ENCODE data around the gene ZNF146. TPM values are rescaled to one million over a fixed set of nuclear protein-coding genes. Genes with fewer than 3 reads are reported as not detected.
A peak's percentile ranks its signal among the peaks of the same experiment; 100 is the strongest.

Gene ZNF146
- total and polyA plus RNA-seq, 2 of the 8 experiments (the other 6 are each of a cell fraction or from before 2014, with no cell fraction given) = 27.0 to 161 TPM

- TF ChIP-seq USF2 (IDR thresholded peaks at IDR 0.05; ENCODE audit: low read length) (no peak), CREB1 (IDR thresholded peaks at IDR 0.05) (peak; percentile 95), KDM4A (IDR thresholded peaks at IDR 0.05; ENCODE audit: low read depth, low read length, severe bottlenecking) (peak; percentile 84), KDM1A (IDR thresholded peaks at IDR 0.05; ENCODE audit: borderline replicate concordance, low read length) (no peak), TBP (IDR thresholded peaks at IDR 0.05; ENCODE audit: low read depth, low read length) (peak; percentile 88), PHF8 (conservative IDR thresholded peaks at IDR 0.05; ENCODE audit: low read depth, low read length) (peak; percentile 93), JUND (IDR thresholded peaks at IDR 0.05; ENCODE audit: low read length) (0 out of 2 replicates have a peak, but pooled peaks have one; percentile 26), TAF7 (optimal IDR thresholded peaks at IDR 0.05; ENCODE audit: borderline replicate concordance, low read depth, low read length) (peak; percentile 71), POLR2AphosphoS5 (IDR thresholded peaks at IDR 0.05; ENCODE audit: low read depth, low read length) (peak; percentile 94), RFX5 (IDR thresholded peaks at IDR 0.05; ENCODE audit: borderline replicate concordance, low read depth, low read length) (no peak), ASH2L (IDR thresholded peaks at IDR 0.05; ENCODE audit: low read length) (peak; percentile 77), TAF1 (IDR thresholded peaks at IDR 0.05; ENCODE audit: low read depth, low read length) (peak; percentile 96), SIX5 (IDR thresholded peaks at IDR 0.05; ENCODE audit: low read depth, low read length) (peak; percentile 53), FOSL1 (IDR thresholded peaks at IDR 0.05; ENCODE audit: insufficient read depth, low read depth, low read length) (no peak), JUN (IDR thresholded peaks at IDR 0.05; ENCODE audit: low read depth, low read length) (peak; percentile 62; the same call in 1 of the 2 replicates), YY1 (IDR thresholded peaks at IDR 0.05; ENCODE audit: low read depth, low read length) (peak; percentile 67), SP1 (IDR thresholded peaks at IDR 0.05; ENCODE audit: low read depth, low read length) (0 out of 2 replicates have a peak, but pooled peaks have one; percentile 28), CHD2 (IDR thresholded peaks at IDR 0.05; ENCODE audit: low read length) (0 out of 2 replicates have a peak, but pooled peaks have one; percentile 9)
- TF ChIP-seq, protein P1, sequence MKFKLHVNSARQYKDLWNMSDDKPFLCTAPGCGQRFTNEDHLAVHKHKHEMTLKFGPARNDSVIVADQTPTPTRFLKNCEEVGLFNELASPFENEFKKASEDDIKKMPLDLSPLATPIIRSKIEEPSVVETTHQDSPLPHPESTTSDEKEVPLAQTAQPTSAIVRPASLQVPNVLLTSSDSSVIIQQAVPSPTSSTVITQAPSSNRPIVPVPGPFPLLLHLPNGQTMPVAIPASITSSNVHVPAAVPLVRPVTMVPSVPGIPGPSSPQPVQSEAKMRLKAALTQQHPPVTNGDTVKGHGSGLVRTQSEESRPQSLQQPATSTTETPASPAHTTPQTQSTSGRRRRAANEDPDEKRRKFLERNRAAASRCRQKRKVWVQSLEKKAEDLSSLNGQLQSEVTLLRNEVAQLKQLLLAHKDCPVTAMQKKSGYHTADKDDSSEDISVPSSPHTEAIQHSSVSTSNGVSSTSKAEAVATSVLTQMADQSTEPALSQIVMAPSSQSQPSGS (IDR thresholded peaks at IDR 0.05; ENCODE audit: low read length) = no peak
- TF ChIP-seq, protein P2, sequence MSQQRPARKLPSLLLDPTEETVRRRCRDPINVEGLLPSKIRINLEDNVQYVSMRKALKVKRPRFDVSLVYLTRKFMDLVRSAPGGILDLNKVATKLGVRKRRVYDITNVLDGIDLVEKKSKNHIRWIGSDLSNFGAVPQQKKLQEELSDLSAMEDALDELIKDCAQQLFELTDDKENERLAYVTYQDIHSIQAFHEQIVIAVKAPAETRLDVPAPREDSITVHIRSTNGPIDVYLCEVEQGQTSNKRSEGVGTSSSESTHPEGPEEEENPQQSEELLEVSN (IDR thresholded peaks at IDR 0.05) = peak; percentile 78
- TF ChIP-seq, protein P3, sequence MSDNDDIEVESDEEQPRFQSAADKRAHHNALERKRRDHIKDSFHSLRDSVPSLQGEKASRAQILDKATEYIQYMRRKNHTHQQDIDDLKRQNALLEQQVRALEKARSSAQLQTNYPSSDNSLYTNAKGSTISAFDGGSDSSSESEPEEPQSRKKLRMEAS (IDR thresholded peaks at IDR 0.05) = peak; percentile 98
Observed at GRCh38 chr19:36214386-36215275, at the start of gene ZNF146, which contains the start of gene ZNF565 (continued).
